DND-41 (cell line): ENCODE results near the gene DDR1.
"Not testable (repeated sequence)": the region's sequence is repeated elsewhere in the genome, so short reads cannot be mapped to it uniquely, and the experiment has no call there.

Experiments used
- ATAC-seq: fragments of 200-7000 bp; cut with Tn5 transposase; 3 replicates; pipeline ENCODE4 v1.9.1; 2021; ENCODE audit warnings: low read depth; ENCODE audit not compliant: insufficient read depth
- DNase-seq: peaks from one replicate; pipeline ENCODE4 v3.0.0-alpha.2; 2020
- H2AFZ ChIP-seq: 2 replicates; pipeline ENCODE4 v1.6.0; 2012; ENCODE audit warnings: low read depth, low read length
- H3K27ac ChIP-seq: 2 replicates; pipeline ENCODE4 v1.5.1; 2012; ENCODE audit warnings: low read length, inconsistent platforms
- H3K27me3 ChIP-seq: fragments of 200-600 bp; sonication (generic); 2 replicates; pipeline ENCODE4 v1.6.0; 2012; ENCODE audit warnings: low read length, mild to moderate bottlenecking, inconsistent platforms; ENCODE audit not compliant: insufficient read depth, poor library complexity
- H3K36me3 ChIP-seq: 2 replicates; pipeline ENCODE4 v1.5.1; 2012; ENCODE audit warnings: low read length, inconsistent platforms; ENCODE audit not compliant: insufficient read depth
- H3K4me1 ChIP-seq: 2 replicates; pipeline ENCODE4 v1.5.1; 2012; ENCODE audit warnings: mild to moderate bottlenecking, low read length; ENCODE audit not compliant: insufficient read depth
- H3K4me2 ChIP-seq: 2 replicates; pipeline ENCODE4 v1.6.0; 2012; ENCODE audit warnings: mild to moderate bottlenecking, moderate library complexity, low read length, inconsistent platforms; ENCODE audit not compliant: insufficient read depth
- H3K4me3 ChIP-seq, 2 experiments: fragments of 200-600 bp in 1 of 2; shearing (Covaris generic) in 1 of 2; 2 replicates each; pipeline ENCODE4 v1.5.1; 2012 to 2016; ENCODE audit warnings: inconsistent platforms in 2 of 2, low read length in 2 of 2, mild to moderate bottlenecking in 2 of 2, low read depth in 1 of 2, moderate library complexity in 1 of 2
- H3K79me2 ChIP-seq: 2 replicates; pipeline ENCODE4 v1.6.0; 2012; ENCODE audit warnings: low read length, inconsistent platforms; ENCODE audit not compliant: insufficient read depth
- H3K9ac ChIP-seq: 2 replicates; pipeline ENCODE4 v1.6.0; 2012; ENCODE audit warnings: low read depth, mild to moderate bottlenecking, inconsistent platforms, low read length, moderate library complexity
- H3K9me3 ChIP-seq: 2 replicates; pipeline ENCODE4 v1.5.1; 2012; ENCODE audit warnings: low read length, moderate library complexity, mild to moderate bottlenecking, inconsistent platforms; ENCODE audit not compliant: insufficient read depth, severe bottlenecking
- H4K20me1 ChIP-seq: 2 replicates; pipeline ENCODE4 v1.6.0; 2012; ENCODE audit warnings: low read length; ENCODE audit not compliant: insufficient read depth
- EZH2 ChIP-seq: IDR thresholded peaks from 3 replicates; pipeline ENCODE4 v1.6.1; 2012; ENCODE audit warnings: borderline replicate concordance, low read depth, mild to moderate bottlenecking, moderate library complexity, low read length, inconsistent platforms; ENCODE audit not compliant: severe bottlenecking
- TF ChIP-seq, protein P1 (sequence below): IDR thresholded peaks from 2 replicates; pipeline ENCODE4 v1.5.1; 2012; ENCODE audit warnings: borderline replicate concordance, low read length, moderate library complexity, mild to moderate bottlenecking; ENCODE audit not compliant: poor library complexity, severe bottlenecking; ENCODE audit errors: extremely low read depth

DDR1 gene

DNA sequence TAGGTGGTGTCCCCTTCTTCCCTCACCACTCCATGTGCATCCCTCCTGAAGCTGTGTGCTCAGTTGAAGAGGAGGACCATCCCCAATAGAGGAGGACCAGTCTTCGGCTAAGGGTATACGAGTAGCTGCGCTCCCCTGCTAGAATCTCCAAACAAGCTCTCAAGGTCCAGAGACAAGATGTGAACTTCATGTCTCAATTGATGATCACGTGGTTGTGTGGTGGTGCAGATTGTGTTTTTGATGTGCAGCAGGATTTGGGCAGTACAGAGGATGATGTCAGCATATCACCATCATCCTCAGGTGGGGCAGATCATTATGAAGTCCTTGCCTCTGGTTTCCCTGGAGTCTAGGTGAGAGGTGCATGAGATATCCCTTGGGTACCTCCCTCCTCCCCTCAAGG is 20.0 kb upstream of the DDR1 start:
- ATAC-seq (no peak), DNase-seq (no peak)
- Histone ChIP-seq H3K27ac (no peak overlapping the region), H3K79me2 (no peaks in the 10 kb centered on the region), H4K20me1 (no peaks in the 10 kb centered on the region), H3K27me3 (no peaks in the 10 kb centered on the region), H2AFZ (no peak overlapping the region), H3K4me1 (no peaks in the 10 kb centered on the region), H3K9ac (no peak overlapping the region), H3K36me3 (no peaks in the 10 kb centered on the region), H3K4me3 (no peak overlapping the region), H3K9me3 (peaks cover 21% of the 10 kb centered on the region), H3K4me2 (no peak overlapping the region)
- TF ChIP-seq EZH2, result no peak
- TF ChIP-seq, protein P1, sequence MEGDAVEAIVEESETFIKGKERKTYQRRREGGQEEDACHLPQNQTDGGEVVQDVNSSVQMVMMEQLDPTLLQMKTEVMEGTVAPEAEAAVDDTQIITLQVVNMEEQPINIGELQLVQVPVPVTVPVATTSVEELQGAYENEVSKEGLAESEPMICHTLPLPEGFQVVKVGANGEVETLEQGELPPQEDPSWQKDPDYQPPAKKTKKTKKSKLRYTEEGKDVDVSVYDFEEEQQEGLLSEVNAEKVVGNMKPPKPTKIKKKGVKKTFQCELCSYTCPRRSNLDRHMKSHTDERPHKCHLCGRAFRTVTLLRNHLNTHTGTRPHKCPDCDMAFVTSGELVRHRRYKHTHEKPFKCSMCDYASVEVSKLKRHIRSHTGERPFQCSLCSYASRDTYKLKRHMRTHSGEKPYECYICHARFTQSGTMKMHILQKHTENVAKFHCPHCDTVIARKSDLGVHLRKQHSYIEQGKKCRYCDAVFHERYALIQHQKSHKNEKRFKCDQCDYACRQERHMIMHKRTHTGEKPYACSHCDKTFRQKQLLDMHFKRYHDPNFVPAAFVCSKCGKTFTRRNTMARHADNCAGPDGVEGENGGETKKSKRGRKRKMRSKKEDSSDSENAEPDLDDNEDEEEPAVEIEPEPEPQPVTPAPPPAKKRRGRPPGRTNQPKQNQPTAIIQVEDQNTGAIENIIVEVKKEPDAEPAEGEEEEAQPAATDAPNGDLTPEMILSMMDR, result no peak

DNA sequence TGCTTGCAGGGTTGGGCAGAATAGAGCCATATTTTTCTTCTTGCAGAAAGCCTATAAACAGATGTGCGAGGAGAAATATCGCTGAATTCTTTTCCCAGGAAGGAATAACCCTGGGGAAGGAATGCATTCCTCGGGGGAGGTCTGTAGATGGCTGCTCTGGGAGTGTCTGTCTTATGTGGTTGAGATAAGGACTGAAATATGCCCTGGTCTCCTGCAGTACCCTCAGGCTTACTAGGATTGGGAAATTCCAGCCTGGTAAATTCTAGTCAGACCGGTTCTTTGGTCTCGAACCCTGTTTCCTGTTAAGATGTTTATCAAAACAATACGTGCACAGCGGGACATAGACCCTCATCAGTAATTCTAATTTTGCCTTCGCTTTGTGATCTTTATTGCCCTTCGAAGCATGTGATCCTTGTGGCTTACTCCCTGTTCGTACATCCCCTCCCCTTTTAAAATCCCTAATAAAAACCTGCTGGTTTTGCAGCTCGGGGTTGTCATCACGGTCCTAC is 15.0 kb upstream of the DDR1 start:
- Histone ChIP-seq H3K9me3 (peaks cover 46% of the 10 kb centered on the region), H3K4me1 (peaks cover 13% of the 10 kb centered on the region)
- not testable (repeated sequence) for H3K27ac ChIP-seq, H3K36me3 ChIP-seq, H3K79me2 ChIP-seq, H3K9ac ChIP-seq, H2AFZ ChIP-seq, ATAC-seq, H4K20me1 ChIP-seq, H3K4me3 ChIP-seq, H3K27me3 ChIP-seq, H3K4me2 ChIP-seq
- peak; percentile 38 for DNase-seq

DNA sequence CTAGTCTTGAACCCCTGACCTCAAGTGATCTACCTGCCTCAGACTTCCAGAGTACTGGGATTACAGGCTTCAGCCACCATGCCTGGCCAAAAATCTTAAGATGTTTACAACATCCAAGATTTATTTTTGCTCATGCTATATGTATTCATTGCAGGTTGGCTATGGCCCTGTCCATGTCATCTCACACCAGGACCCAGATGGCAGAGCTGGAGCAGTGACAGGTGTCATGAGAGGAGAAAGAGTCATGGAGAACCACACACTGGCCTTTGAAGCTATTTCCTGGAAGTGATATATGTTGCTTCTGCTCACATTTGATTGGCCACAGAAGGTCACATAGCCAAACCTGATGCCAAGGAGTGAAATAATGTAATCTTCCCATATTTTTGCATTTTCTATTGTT is 13.8 kb upstream of the DDR1 start:
- H2AFZ ChIP-seq, result no peak overlapping the region
- H3K9ac ChIP-seq, result no peak overlapping the region
- H3K27ac ChIP-seq, result peak overlapping the region; percentile 72
- no peaks in the 10 kb centered on the region for H3K27me3 ChIP-seq
- peak overlapping the region in 1 of 2 experiments; percentile 29; a peak in 2 of 4 replicates for H3K4me3 ChIP-seq
- H3K4me1 ChIP-seq, result peaks cover 13% of the 10 kb centered on the region
- H4K20me1 ChIP-seq, result no peaks in the 10 kb centered on the region
- ATAC-seq (peak; percentile 59), DNase-seq (no peak)
- no peak for TF ChIP-seq EZH2
- TF ChIP-seq, protein P1, result no peak
- peaks cover 46% of the 10 kb centered on the region for H3K9me3 ChIP-seq
- H3K36me3 ChIP-seq, result no peaks in the 10 kb centered on the region
- H3K79me2 ChIP-seq, result no peaks in the 10 kb centered on the region
- no peak overlapping the region for H3K4me2 ChIP-seq

DNA sequence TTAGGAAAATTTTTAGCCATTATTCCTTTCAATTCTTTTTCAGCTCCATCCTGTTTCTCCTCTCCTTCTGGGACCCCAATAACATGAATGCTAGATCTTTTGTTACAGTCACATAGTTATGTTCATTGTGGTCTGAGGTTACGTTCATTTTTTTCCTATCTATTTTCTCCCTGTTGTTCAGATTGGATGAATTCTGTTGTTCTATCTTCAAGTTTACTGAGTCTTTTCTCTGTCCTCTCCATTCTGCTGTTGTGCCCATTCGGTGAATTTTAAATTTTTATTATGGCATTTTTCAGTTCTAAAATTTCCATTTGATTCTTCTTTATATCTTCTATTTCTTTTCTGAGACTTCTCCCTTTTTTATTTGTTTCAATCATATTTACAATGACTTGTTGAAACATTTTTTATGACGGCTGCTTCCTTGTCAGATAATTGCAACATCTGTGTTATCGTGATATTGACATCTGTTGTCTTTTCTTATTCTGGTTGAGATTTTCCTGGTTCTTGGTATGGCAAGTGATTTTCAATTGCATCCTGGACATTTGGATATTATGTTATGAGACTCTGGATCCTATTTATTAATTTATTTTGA is 12.6 kb upstream of the DDR1 start:
- no peak overlapping the region for H2AFZ ChIP-seq
- ATAC-seq (no peak), DNase-seq (no peak)
- no peak overlapping the region for H3K4me2 ChIP-seq
- H3K79me2 ChIP-seq, result no peaks in the 10 kb centered on the region
- no peak overlapping the region; a peak in 1 of 4 replicates for H3K4me3 ChIP-seq
- no peak for TF ChIP-seq EZH2
- TF ChIP-seq, protein P1, result no peak
- peaks cover 18% of the 10 kb centered on the region for H3K4me1 ChIP-seq
- no peaks in the 10 kb centered on the region for H3K27me3 ChIP-seq
- no peak overlapping the region for H3K9ac ChIP-seq
- H3K36me3 ChIP-seq, result no peaks in the 10 kb centered on the region
- H4K20me1 ChIP-seq, result no peaks in the 10 kb centered on the region
- H3K27ac ChIP-seq, result peak overlapping the region; percentile 72
- peaks cover 46% of the 10 kb centered on the region for H3K9me3 ChIP-seq
